Osteoblast (primary cell): ENCODE data around the gene SELENOH. TPM values are rescaled to one million over a fixed set of nuclear protein-coding genes. Genes with fewer than 3 reads are reported as not detected.

Source experiments
- DNase-seq: peaks from one replicate; pipeline ENCODE4 v3.0.0; 2011; ENCODE audit warnings: low spot score, mixed read lengths; ENCODE audit not compliant: insufficient read length; ENCODE audit errors: missing footprints
- H2AFZ ChIP-seq: 2 replicates; pipeline ENCODE4 v1.6.0; 2011; ENCODE audit warnings: mild to moderate bottlenecking, low read length
- H3K27ac ChIP-seq: 2 replicates; pipeline ENCODE4 v1.5.1; 2011; ENCODE audit warnings: mild to moderate bottlenecking, low read depth, low read length, moderate library complexity
- H3K27me3 ChIP-seq: 2 replicates; pipeline ENCODE4 v1.6.0; 2012; ENCODE audit warnings: mild to moderate bottlenecking, control low read depth, inconsistent platforms, low read length, moderate library complexity; ENCODE audit not compliant: insufficient read depth
- H3K36me3 ChIP-seq: 2 replicates; pipeline ENCODE4 v1.5.1; 2011; ENCODE audit warnings: mild to moderate bottlenecking, low read length, control low read depth, moderate library complexity; ENCODE audit not compliant: insufficient read depth
- H3K4me1 ChIP-seq: 2 replicates; pipeline ENCODE4 v1.5.1; 2011; ENCODE audit warnings: mild to moderate bottlenecking, low read length, control low read depth, moderate library complexity; ENCODE audit not compliant: insufficient read depth
- H3K4me2 ChIP-seq: 2 replicates; pipeline ENCODE4 v1.6.0; 2011; ENCODE audit warnings: mild to moderate bottlenecking, low read length; ENCODE audit not compliant: insufficient read depth
- H3K4me3 ChIP-seq: fragments of 200-600 bp; sonication (generic); 3 replicates; pipeline ENCODE4 v1.5.1; 2012; ENCODE audit warnings: mild to moderate bottlenecking, low read length, inconsistent platforms; ENCODE audit not compliant: insufficient read depth
- H3K79me2 ChIP-seq: 2 replicates; pipeline ENCODE4 v1.6.0; 2012; ENCODE audit warnings: mild to moderate bottlenecking, low read length, control low read depth, inconsistent platforms; ENCODE audit not compliant: insufficient read depth
- H3K9me3 ChIP-seq: 2 replicates; pipeline ENCODE4 v1.5.1; 2011; ENCODE audit warnings: low read depth, low read length, control low read depth
- H4K20me1 ChIP-seq: 2 replicates; pipeline ENCODE4 v1.6.0; 2012; ENCODE audit warnings: mild to moderate bottlenecking, low read length, control low read depth; ENCODE audit not compliant: insufficient read depth
- CTCF ChIP-seq: IDR thresholded peaks from 2 replicates; pipeline ENCODE4 v1.5.1; 2011; ENCODE audit warnings: mild to moderate bottlenecking, low read depth, low read length, moderate library complexity; ENCODE audit errors: extremely low read depth
- total RNA-seq: library from RNA; depleted of rRNA; stranded (reverse); fragments of >200 nt; gene quantifications from 2 replicates; pipeline ENCODE4 v1.2.3, GENCODE V29; 2012

SELENOH gene
- total RNA-seq, 1 donor, result 68.8 TPM

DNA sequence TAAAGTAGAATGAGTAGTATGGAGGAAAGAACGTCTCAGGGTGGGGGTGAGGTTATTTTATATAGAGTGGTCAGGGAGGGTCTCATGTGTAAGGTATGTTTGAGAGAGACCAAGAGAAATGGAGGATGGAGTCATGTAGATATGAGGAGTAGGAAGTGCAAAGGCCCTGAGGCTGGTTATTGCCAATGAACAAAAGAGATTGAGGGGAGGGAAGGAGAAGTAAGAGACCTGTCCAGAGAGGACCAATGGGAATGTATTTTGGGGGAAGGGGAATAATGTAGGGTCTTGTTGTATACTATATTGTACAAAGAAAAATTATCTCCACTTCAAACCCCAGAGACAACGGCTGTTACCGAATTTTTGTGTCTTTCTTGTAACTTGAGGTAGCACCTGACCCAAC is 30.1 kb downstream of the SELENOH start:
- H4K20me1 ChIP-seq, result peaks cover 61% of the 10 kb centered on the region
- H3K4me2 ChIP-seq, result no peak overlapping the region
- H3K4me3 ChIP-seq, result no peak overlapping the region
- H3K79me2 ChIP-seq, result peaks cover 95% of the 10 kb centered on the region
- H3K9me3 ChIP-seq, result no peaks in the 10 kb centered on the region
- TF ChIP-seq CTCF, result no peak
- DNase-seq, result no peak
- no peak overlapping the region for H3K27ac ChIP-seq
- peaks cover 7% of the 10 kb centered on the region for H3K36me3 ChIP-seq
- H2AFZ ChIP-seq, result no peak overlapping the region
- no peaks in the 10 kb centered on the region for H3K27me3 ChIP-seq
- H3K4me1 ChIP-seq, result peaks cover 30% of the 10 kb centered on the region

DNA sequence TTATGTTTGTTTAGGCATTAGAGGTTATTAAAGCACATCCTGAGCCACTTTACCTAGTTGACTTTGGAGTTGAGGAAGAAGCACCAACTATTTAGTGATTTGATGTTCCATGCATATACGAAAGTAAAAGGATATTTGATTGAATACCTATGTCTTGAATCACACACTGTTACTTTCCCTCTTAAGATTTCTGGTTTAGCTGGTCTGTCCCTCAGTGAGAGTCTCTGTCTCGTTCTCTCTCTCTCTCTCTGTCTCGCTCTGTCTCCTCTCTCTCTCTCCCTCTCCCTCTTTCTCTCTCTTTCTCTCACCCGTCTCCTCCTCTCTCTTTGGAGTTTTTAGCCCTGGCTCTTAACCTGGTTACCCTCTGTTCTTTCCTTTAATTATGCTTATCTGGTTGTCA is 31.3 kb downstream of the SELENOH start:
- Histone ChIP-seq H3K4me2 (peak overlapping the region; percentile 15), H3K9me3 (no peaks in the 10 kb centered on the region), H3K27me3 (no peaks in the 10 kb centered on the region), H3K79me2 (peaks cover 95% of the 10 kb centered on the region), H3K4me1 (peaks cover 42% of the 10 kb centered on the region), H2AFZ (no peak overlapping the region), H3K36me3 (peaks cover under 1% of the 10 kb centered on the region), H4K20me1 (peaks cover 55% of the 10 kb centered on the region), H3K27ac (peak overlapping the region; percentile 36), H3K4me3 (no peak overlapping the region)
- peak; percentile 57 for DNase-seq
- TF ChIP-seq CTCF, result no peak

GRCh38 chr11:57773026-57773598 is 31.8 kb downstream of the SELENOH start:
- no peak overlapping the region for H3K4me3 ChIP-seq
- TF ChIP-seq CTCF, result no peak
- no peak for DNase-seq
- no peak overlapping the region for H2AFZ ChIP-seq
- peak overlapping the region; percentile 36 for H3K27ac ChIP-seq
- peaks cover 95% of the 10 kb centered on the region for H3K79me2 ChIP-seq
- H3K27me3 ChIP-seq, result no peaks in the 10 kb centered on the region
- H3K36me3 ChIP-seq, result no peaks in the 10 kb centered on the region
- H3K9me3 ChIP-seq, result no peaks in the 10 kb centered on the region
- H3K4me1 ChIP-seq, result peaks cover 47% of the 10 kb centered on the region
- no peak overlapping the region for H3K4me2 ChIP-seq
- peaks cover 57% of the 10 kb centered on the region for H4K20me1 ChIP-seq

GRCh38 chr11:57775491-57775890 is 34.2 kb downstream of the SELENOH start:
- DNase-seq, result no peak
- peaks cover 94% of the 10 kb centered on the region for H3K79me2 ChIP-seq
- H4K20me1 ChIP-seq, result peaks cover 68% of the 10 kb centered on the region
- H3K4me3 ChIP-seq, result peak overlapping the region; percentile 49
- no peaks in the 10 kb centered on the region for H3K27me3 ChIP-seq
- no peak for TF ChIP-seq CTCF
- no peaks in the 10 kb centered on the region for H3K9me3 ChIP-seq
- no peak overlapping the region for H2AFZ ChIP-seq
- H3K4me2 ChIP-seq, result peak overlapping the region; percentile 73
- H3K27ac ChIP-seq, result peak overlapping the region; percentile 96
- no peaks in the 10 kb centered on the region for H3K36me3 ChIP-seq
- H3K4me1 ChIP-seq, result peaks cover 63% of the 10 kb centered on the region
